HG03521 (cell line): ENCODE measurements around the gene SNTG2.
"Not testable (repeated sequence)": the region's sequence is repeated elsewhere in the genome, so short reads cannot be mapped to it uniquely, and the experiment has no call there.

Source experiments
- ATAC-seq: cut with Tn5 transposase; IDR thresholded peaks from one replicate; pipeline ENCODE4 v1.9.1; 2021; ENCODE audit warnings: mild to moderate bottlenecking, moderate library complexity; ENCODE audit not compliant: unreplicated experiment

SNTG2 gene

GRCh38 chr2:1360557-1361250 is 410.1 kb downstream of the SNTG2 start:
- no peak for ATAC-seq

GRCh38 chr2:1363367-1363766 is 412.7 kb downstream of the SNTG2 start:
- ATAC-seq = no peak

GRCh38 chr2:1366546-1367134 is 416.0 kb downstream of the SNTG2 start:
- ATAC-seq = no peak

GRCh38 chr2:1367601-1368000 is 417.0 kb downstream of the SNTG2 start:
- no peak for ATAC-seq

- no peak for ATAC-seq
These were observed 419.3 kb downstream of the SNTG2 start for GRCh38 chr2:1369905-1370304.

GRCh38 chr2:1370461-1370860 is 419.8 kb downstream of the SNTG2 start:
- ATAC-seq = no peak

GRCh38 chr2:1371082-1371481 is 420.4 kb downstream of the SNTG2 start:
- no peak for ATAC-seq

GRCh38 chr2:1373830-1374229 is 423.2 kb downstream of the SNTG2 start:
- ATAC-seq = no peak

- ATAC-seq = no peak
These were observed 423.6 kb downstream of the SNTG2 start for GRCh38 chr2:1374287-1374686.

- ATAC-seq = no peak
These were observed 425.1 kb downstream of the SNTG2 start for GRCh38 chr2:1375794-1376193.

GRCh38 chr2:1377473-1377872 is 426.8 kb downstream of the SNTG2 start:
- ATAC-seq = no peak

- no peak for ATAC-seq
These were observed 428.0 kb downstream of the SNTG2 start for GRCh38 chr2:1378456-1379150.

GRCh38 chr2:1381644-1382043 is 431.0 kb downstream of the SNTG2 start:
- no peak for ATAC-seq

GRCh38 chr2:1387954-1388725 is 437.5 kb downstream of the SNTG2 start:
- not testable (repeated sequence) for ATAC-seq

GRCh38 chr2:1390118-1390517 is 439.5 kb downstream of the SNTG2 start:
- not testable (repeated sequence) for ATAC-seq

GRCh38 chr2:1393321-1393720 is 442.7 kb downstream of the SNTG2 start:
- no peak for ATAC-seq

- no peak for ATAC-seq
These were observed 444.2 kb downstream of the SNTG2 start for GRCh38 chr2:1394709-1395408.

GRCh38 chr2:1397350-1397749 is 446.7 kb downstream of the SNTG2 start:
- no peak for ATAC-seq

- no peak for ATAC-seq
These were observed 447.5 kb downstream of the SNTG2 start for GRCh38 chr2:1398191-1398590.

GRCh38 chr2:1400943-1401735 is 450.5 kb downstream of the SNTG2 start:
- ATAC-seq = no peak
